GM23248 (cell line): ENCODE results near the gene C1orf174.

Source experiments
- EZH2 ChIP-seq: fragments of 200-600 bp; sonication (generic); IDR thresholded peaks from 2 replicates; pipeline ENCODE4 v1.6.1; 2018; ENCODE audit warnings: antibody characterized with exemption, mild to moderate bottlenecking; ENCODE audit not compliant: insufficient read depth, poor library complexity, severe bottlenecking
- EZH2phosphoT487 ChIP-seq: fragments of 200-600 bp; sonication (generic); IDR thresholded peaks from 2 replicates; pipeline ENCODE4 v1.6.1; 2018; ENCODE audit warnings: antibody characterized with exemption, moderate library complexity, mild to moderate bottlenecking, low read depth; ENCODE audit not compliant: insufficient read depth

DNA sequence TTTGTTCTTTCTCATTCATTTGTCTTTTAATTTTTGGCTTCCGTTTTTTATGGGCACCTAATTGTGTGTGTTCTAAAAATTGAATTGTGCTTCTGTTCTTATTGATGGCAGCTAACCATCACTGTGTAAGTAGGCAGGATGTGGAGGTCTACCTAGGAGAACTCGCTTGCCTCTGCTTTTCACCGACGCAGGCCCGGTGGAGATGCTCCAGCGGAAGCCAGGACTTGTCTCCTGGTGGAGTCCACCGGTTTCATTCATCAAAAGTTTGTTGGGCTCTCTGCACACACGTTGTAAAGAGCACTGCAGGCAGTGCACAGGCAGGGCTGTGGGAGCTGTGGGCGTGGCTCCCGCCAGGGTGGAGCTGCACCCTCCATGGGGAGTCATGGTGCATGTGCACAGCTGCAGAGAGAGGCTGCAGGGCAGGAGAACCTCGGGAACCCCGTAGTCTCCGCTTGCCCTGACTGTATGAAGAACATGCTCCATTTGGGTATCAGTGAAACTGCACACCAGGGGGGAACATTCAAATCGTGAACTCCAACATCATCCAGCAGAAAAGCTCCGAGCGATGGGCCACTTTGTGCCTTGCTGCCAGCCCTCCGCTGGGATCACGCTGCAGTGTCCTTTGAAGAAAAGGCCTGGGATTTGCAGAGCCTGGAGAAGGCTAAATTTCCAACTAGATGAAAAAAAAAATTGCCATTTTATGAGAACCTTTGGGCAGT is 6.0 kb upstream of the C1orf174 start:
- no peak for TF ChIP-seq EZH2
- TF ChIP-seq EZH2phosphoT487, result no peak
